ENCODE results near the gene TGM6. TPM values are rescaled to one million over a fixed set of nuclear protein-coding genes. Genes with fewer than 3 reads are reported as not detected.

The TGM6 gene
- total RNA-seq, 2 donors from 2014 or later, result not detected

DNA sequence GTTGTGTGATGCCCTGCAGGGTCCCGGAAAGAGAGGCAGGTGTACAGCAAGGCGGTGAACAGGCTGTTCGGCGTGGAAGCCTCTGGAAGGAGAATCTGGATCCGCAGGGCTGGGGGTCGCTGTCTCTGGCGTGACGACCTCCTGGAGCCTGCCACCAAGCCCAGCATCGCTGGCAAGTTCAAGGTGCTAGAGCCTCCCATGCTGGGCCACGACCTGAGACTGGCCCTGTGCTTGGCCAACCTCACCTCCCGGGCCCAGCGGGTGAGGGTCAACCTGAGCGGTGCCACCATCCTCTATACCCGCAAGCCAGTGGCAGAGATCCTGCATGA lies 36.5 kb downstream of the TGM6 start:
- Mint-ChIP-seq H3K36me3 (no peaks in the 10 kb centered on the region), H3K4me1 (ENCODE audit: low read depth in 2 of 2) (no peaks in the 10 kb centered on the region), H3K27ac (no peak overlapping the region), H3K9me3 (no peaks in the 10 kb centered on the region), H3K27me3 (peaks cover 35 to 56% of the 10 kb centered on the region in 2 donors), H3K4me3 (no peak overlapping the region)
- ATAC-seq (peak in 1 of 2 donors; percentile 61), DNase-seq (ENCODE audit: low spot score) (no peak)

DNA sequence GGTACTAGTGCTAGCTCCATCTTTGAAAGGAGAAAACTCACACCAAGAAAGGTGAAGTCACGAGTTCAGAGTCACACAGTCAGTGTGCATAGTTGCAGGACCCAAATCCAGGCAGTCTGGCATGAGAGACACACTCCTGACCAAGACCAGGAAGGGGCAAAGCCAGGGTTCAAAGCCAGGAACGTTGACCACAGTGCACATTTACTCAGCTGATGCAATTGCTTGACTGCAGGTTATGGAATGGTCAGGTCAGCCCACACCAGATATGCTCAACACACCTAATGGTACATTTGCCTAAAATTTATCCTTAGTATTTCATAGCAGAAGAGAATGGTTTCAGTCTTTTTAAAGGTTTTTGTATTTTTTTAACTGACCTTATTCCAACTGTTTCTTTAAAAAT lies 37.7 kb downstream of the TGM6 start:
- ATAC-seq, result no peak
- peaks cover 33 to 47% of the 10 kb centered on the region in 2 donors for H3K27me3 Mint-ChIP-seq
- no peaks in the 10 kb centered on the region for H3K36me3 Mint-ChIP-seq
- DNase-seq (ENCODE audit: low spot score), result no peak
- H3K4me3 Mint-ChIP-seq, result no peak overlapping the region
- no peaks in the 10 kb centered on the region for H3K9me3 Mint-ChIP-seq
- H3K4me1 Mint-ChIP-seq (ENCODE audit: low read depth in 2 of 2), result no peaks in the 10 kb centered on the region
- no peak overlapping the region for H3K27ac Mint-ChIP-seq

DNA sequence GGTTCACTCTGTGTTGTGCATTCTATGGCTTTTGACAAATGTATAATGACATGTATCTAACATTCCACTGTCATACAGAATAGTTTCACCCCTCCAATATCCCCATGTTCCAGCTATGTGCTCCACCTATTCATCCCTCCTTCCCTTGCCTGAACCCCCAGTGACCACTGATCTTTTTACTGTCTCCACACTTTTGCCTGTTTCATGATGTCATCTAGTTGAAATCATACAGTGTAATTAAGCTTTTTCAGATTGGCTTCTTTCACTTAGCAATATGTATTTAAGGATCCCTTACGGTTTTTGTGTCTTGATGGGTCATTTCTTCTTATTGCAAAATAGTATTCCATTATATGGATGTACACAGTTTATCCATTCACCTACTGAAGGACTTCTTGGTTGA lies 39.8 kb downstream of the TGM6 start:
- no peak overlapping the region for H3K27ac Mint-ChIP-seq
- DNase-seq (ENCODE audit: low spot score), result no peak
- no peak for ATAC-seq
- no peaks in the 10 kb centered on the region for H3K4me1 Mint-ChIP-seq (ENCODE audit: low read depth in 2 of 2)
- peaks cover 29 to 35% of the 10 kb centered on the region in 2 donors for H3K27me3 Mint-ChIP-seq
- H3K9me3 Mint-ChIP-seq, result no peaks in the 10 kb centered on the region
- H3K36me3 Mint-ChIP-seq, result no peaks in the 10 kb centered on the region
- no peak overlapping the region for H3K4me3 Mint-ChIP-seq

DNA sequence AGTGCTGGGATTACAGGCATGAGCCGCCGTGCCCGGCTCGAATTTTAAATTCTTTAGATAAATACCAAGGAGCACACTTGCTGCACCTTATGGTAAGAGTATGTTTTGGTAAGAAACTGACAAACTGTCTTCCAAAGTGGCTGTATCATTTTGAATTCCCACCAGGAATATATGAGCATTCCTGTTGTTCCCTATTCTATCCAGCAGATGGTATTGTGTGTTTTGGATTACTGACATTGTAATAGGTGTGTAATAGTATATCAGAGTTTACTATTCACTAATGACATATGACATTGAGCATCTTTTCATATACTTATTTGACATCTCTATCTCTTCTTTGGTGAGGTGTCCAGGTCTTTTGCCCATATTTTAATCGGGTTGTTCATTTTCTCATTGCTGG lies 40.5 kb downstream of the TGM6 start:
- H3K9me3 Mint-ChIP-seq, result no peaks in the 10 kb centered on the region
- H3K4me1 Mint-ChIP-seq (ENCODE audit: low read depth in 2 of 2), result no peaks in the 10 kb centered on the region
- H3K36me3 Mint-ChIP-seq, result no peaks in the 10 kb centered on the region
- H3K27ac Mint-ChIP-seq, result no peak overlapping the region
- DNase-seq (ENCODE audit: low spot score) (no peak), ATAC-seq (no peak)
- no peak overlapping the region for H3K4me3 Mint-ChIP-seq
- H3K27me3 Mint-ChIP-seq, result peaks cover 30 to 37% of the 10 kb centered on the region in 2 donors

DNA sequence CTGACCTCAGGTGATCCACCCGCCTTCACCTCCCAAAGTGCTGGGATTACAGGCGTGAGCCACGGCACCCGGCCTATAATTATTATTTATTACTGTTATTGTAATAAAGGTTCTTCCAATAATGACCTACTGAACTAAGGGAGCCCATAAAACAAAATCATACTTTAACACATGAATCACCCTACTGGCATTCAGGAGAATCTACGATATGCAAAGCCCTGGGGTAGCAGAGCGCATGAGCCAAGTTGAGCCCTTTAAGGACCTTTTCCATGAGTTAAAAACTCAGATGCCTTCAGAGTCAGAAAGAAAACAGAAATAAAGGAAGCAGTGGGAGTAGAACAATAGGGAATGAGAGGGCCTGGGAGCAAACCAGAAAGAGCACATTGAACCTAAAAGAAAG lies 48.4 kb downstream of the TGM6 start:
- H3K36me3 Mint-ChIP-seq, result no peaks in the 10 kb centered on the region
- no peak overlapping the region for H3K4me3 Mint-ChIP-seq
- no peak for DNase-seq (ENCODE audit: low spot score)
- ATAC-seq, result no peak
- H3K27ac Mint-ChIP-seq, result no peak overlapping the region
- H3K27me3 Mint-ChIP-seq, result peaks cover 26 to 37% of the 10 kb centered on the region in 2 donors
- no peaks in the 10 kb centered on the region for H3K4me1 Mint-ChIP-seq (ENCODE audit: low read depth in 2 of 2)
- H3K9me3 Mint-ChIP-seq, result no peaks in the 10 kb centered on the region

DNA sequence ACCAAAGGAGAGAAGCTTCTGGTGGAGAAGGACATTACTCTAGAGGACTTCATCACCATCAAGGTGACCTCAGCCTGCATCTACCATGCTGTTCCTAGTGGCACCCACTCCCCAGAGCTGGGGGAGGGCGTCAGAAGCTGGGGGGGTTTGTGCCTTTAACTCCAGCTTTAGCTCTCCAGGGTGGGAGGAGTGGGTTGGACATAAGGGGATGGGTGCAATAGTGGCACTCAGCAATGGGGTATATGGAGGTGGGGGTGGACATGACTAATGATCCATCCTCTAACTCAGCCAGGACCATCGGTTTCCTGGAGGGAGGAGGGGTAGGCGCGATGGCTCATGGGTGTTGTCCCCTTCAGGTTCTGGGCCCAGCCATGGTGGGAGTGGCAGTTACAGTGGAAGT lies 49.8 kb downstream of the TGM6 start:
- DNase-seq (ENCODE audit: low spot score) (no peak), ATAC-seq (no peak)
- peaks cover 23 to 37% of the 10 kb centered on the region in 2 donors for H3K27me3 Mint-ChIP-seq
- H3K9me3 Mint-ChIP-seq, result no peaks in the 10 kb centered on the region
- H3K4me1 Mint-ChIP-seq (ENCODE audit: low read depth in 2 of 2), result no peaks in the 10 kb centered on the region
- no peak overlapping the region for H3K27ac Mint-ChIP-seq
- no peak overlapping the region for H3K4me3 Mint-ChIP-seq
- H3K36me3 Mint-ChIP-seq, result no peaks in the 10 kb centered on the region

DNA sequence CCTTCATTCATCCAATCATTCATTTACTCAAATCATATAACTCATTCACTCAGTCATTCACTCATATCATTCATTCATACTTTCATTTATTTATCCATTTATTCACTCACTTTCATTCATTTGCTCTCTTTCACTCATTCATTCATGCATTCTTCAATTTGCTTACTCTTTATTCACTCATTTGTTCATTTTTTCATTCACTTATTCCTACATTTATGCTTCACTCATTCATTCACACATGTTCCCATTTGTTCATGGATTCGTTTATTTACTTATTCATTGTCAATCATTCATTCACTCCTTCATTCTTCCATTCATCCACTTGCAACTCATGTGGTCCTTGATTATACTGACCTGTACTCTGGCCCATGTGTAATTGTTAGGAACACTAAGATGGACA lies 50.5 kb downstream of the TGM6 start:
- Mint-ChIP-seq H3K4me3 (no peak overlapping the region), H3K27me3 (peaks cover 19 to 30% of the 10 kb centered on the region in 2 donors), H3K4me1 (ENCODE audit: low read depth in 2 of 2) (no peaks in the 10 kb centered on the region), H3K36me3 (no peaks in the 10 kb centered on the region), H3K27ac (no peak overlapping the region), H3K9me3 (no peaks in the 10 kb centered on the region)
- DNase-seq (ENCODE audit: low spot score) (no peak), ATAC-seq (no peak)

DNA sequence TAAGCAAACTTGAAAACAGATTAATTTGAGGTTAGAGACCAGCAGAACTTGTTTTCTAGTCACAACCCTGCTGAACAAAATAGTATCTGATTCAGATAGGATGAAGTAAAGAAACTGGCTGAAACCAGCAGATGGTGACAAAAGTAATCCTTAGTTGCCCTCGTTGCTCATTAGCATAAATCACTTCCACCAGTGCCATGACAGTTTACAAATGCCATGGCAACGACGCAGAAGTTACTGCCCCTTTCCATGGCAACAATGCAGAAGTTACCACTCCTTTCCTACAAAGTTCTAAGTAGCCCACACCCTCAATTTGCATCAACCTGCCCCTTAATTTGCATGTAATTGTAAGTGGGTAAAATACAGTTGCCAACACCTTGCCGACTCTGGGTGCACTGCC lies 66.1 kb downstream of the TGM6 start:
- Mint-ChIP-seq H3K4me1 (ENCODE audit: low read depth in 2 of 2) (peaks cover 17 to 28% of the 10 kb centered on the region in 2 donors), H3K27ac (no peak overlapping the region), H3K4me3 (no peak overlapping the region), H3K36me3 (no peaks in the 10 kb centered on the region), H3K9me3 (no peaks in the 10 kb centered on the region), H3K27me3 (peaks cover 0 to 5% of the 10 kb centered on the region in 2 donors)
- ATAC-seq, result no peak
- no peak for DNase-seq (ENCODE audit: low spot score)

DNA sequence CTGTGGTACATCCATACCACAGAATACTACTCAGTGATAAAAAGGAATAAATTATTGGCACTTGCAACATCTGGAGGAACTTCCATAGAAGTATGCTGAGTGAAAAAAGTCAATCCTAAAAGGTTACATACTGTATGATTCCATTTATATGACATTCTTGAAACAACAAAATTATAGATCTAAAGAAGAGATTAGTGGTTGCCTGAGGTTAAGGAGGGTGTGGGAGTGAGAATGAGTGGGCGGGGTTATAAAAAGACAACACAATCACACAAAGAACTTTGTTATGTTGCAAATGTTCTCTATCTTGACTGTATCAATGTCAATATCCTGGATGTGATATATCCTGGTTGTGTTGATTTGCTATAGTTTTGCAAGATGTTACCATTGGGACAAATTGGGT lies 68.7 kb downstream of the TGM6 start:
- Mint-ChIP-seq H3K36me3 (no peaks in the 10 kb centered on the region), H3K27ac (no peak overlapping the region), H3K27me3 (peaks cover 0 to 3% of the 10 kb centered on the region in 2 donors), H3K4me3 (no peak overlapping the region), H3K9me3 (no peaks in the 10 kb centered on the region), H3K4me1 (ENCODE audit: low read depth in 2 of 2) (peaks cover 17 to 28% of the 10 kb centered on the region in 2 donors)
- ATAC-seq, result no peak
- no peak for DNase-seq (ENCODE audit: low spot score)

DNA sequence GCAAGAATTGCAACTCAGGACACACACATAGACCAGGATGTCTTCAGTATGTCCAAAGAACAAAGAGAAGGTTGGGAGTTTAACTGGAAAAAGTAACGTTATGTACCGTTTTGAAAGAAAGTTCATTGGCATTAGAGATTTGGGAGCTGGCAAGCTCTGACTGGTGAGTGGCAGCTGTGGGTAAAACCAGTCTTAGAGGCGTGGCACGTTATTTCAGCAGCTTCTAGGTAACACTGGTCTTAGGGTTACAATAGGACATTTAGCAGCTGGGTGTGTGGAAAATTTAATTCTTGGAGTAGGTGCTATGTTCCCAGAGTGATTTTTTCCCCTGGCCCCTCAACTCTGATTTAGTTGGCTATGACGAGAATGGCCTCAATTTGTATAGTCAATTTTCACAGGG lies 70.7 kb downstream of the TGM6 start:
- no peaks in the 10 kb centered on the region for H3K27me3 Mint-ChIP-seq
- no peaks in the 10 kb centered on the region for H3K9me3 Mint-ChIP-seq
- H3K36me3 Mint-ChIP-seq, result no peaks in the 10 kb centered on the region
- H3K27ac Mint-ChIP-seq, result no peak overlapping the region
- H3K4me3 Mint-ChIP-seq, result no peak overlapping the region
- ATAC-seq (no peak), DNase-seq (ENCODE audit: low spot score) (no peak)
- peaks cover 17 to 31% of the 10 kb centered on the region in 2 donors for H3K4me1 Mint-ChIP-seq (ENCODE audit: low read depth in 2 of 2)

DNA sequence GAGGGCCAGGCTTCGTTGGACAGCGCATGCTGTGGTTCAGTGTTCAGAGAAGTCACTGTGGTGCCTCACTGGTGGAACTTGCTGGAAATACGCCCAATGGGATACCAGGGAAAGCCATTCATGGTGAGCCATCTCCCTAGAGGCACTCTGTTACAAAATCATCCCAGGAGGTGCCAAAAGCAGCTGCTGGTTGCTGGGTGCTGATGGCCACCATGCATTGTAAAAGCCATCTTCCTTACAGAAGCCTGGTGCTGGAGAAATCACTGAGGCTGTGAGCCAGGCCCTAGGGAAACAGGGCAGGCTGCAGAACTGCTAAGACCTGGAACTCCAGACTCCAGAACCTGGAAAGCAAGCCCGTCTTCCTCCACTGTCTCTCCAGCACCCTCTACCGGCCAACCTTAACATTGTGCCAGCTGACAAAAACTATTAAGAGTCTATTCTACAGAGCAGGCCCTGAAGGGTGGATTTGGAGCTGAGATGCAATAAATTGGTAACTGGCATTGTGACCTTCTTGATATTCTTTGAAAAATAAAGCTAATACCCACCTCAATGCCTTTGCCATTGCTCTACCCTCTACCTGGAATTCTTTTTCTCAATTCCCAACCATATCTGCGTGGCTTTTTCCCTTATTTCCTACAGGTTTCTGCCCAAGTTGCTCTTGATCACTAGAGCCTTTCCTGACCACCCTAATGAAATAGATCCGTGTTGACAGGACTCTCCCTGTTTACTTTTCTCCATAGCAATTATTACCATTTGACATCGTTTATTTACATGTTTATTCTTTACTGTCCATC lies 71.4 kb downstream of the TGM6 start:
- Mint-ChIP-seq H3K36me3 (no peaks in the 10 kb centered on the region), H3K9me3 (no peaks in the 10 kb centered on the region), H3K4me3 (no peak overlapping the region), H3K4me1 (ENCODE audit: low read depth in 2 of 2) (peaks cover 17 to 31% of the 10 kb centered on the region in 2 donors), H3K27ac (no peak overlapping the region), H3K27me3 (no peaks in the 10 kb centered on the region)
- DNase-seq (ENCODE audit: low spot score) (peak; percentile 65), ATAC-seq (peak; percentile 73 to 76)

DNA sequence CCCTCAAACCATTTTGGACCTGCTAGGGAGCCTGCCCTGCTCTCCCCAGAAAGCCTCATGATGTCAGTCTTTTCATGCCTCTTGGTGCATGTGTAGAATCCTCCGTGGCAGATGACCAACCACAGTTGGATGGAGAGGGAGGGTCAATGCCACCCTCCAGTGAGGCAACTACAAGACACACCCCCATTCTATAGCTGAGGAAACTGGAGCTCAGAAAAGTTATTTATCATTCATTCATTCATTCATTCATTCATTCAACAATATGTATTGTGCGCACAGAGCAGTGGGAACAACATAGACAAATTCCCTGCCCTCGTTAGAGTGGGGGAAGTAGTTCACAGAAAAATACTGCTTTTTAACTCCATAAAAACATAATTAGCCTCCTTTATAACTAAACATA lies 73.1 kb downstream of the TGM6 start:
- DNase-seq (ENCODE audit: low spot score), result no peak
- Mint-ChIP-seq H3K4me1 (ENCODE audit: low read depth in 2 of 2) (peaks cover 19 to 26% of the 10 kb centered on the region in 2 donors), H3K36me3 (no peaks in the 10 kb centered on the region), H3K27ac (no peak overlapping the region), H3K27me3 (no peaks in the 10 kb centered on the region), H3K4me3 (no peak overlapping the region), H3K9me3 (no peaks in the 10 kb centered on the region)
- no peak for ATAC-seq

DNA sequence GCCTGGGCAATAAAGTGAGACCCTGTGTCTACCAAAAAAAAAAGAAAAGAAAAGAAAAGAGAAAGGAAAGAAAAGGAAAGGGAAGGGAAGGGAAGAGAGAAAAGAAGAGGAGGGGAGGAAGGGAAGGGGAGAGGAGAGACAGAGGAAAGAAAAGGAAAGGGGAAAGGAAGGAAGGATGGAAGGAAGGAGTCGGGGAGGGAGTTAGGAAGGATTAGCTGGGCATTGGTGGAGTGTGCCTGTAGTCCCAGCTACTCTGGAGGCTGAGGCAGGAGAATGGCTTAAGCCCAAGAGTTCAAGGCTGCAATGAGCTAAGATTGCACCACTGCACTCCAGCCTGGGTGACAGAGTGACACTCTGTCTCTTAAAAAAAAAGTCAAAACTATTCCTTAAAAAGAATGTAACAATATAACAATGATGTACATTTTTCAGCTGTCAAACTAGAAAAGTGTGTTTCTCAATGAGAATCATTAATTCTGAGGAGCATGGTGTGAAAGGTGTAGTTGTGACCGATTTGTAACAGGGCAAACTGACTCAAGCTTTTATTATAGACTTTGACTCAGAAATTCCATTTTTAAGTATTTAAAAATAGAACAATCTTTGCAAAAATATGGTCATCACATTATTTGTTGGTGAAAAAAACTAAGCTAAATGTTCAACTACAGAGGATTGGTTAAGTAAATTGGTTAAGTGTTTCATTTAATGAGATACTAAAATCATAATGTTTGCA lies 75.2 kb downstream of the TGM6 start:
- H3K27me3 Mint-ChIP-seq, result no peaks in the 10 kb centered on the region
- no peak overlapping the region for H3K27ac Mint-ChIP-seq
- no peak for DNase-seq (ENCODE audit: low spot score)
- no peaks in the 10 kb centered on the region for H3K9me3 Mint-ChIP-seq
- H3K4me3 Mint-ChIP-seq, result no peak overlapping the region
- H3K36me3 Mint-ChIP-seq, result peaks cover 15% of the 10 kb centered on the region
- ATAC-seq, result no peak
- peaks cover 5 to 6% of the 10 kb centered on the region in 2 donors for H3K4me1 Mint-ChIP-seq (ENCODE audit: low read depth in 2 of 2)

DNA sequence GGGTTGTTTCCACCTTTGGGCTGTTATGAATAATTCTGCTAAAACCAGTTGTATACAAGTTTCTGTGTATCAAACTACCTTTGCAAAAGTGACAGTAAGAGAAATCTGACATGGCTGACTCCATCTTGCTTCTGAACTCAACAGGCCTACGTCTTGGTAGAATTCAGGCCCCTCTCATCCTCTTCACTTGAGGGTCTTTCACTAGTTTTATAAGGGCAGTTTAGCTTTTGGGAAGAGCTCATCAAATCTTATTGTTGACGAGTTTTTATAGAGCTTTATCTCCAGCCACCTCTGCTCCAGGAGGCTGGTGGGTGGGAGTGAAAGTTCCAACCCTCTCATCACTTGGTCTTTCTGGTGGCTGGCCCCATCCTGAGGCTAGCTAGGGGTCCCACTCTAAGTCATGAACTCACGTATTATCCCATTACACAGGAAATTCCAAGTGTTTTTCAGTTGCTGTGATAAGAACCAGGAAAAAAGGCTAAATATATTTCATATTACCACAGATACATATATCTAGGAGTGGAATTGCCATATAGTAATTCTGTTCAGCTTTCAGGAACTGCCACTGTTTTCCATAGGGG lies 78.3 kb downstream of the TGM6 start:
- peaks cover 37% of the 10 kb centered on the region for H3K36me3 Mint-ChIP-seq
- DNase-seq (ENCODE audit: low spot score) (no peak), ATAC-seq (no peak)
- no peaks in the 10 kb centered on the region for H3K9me3 Mint-ChIP-seq
- no peak overlapping the region for H3K27ac Mint-ChIP-seq
- H3K4me1 Mint-ChIP-seq (ENCODE audit: low read depth in 2 of 2), result peaks cover 4 to 12% of the 10 kb centered on the region in 2 donors
- H3K4me3 Mint-ChIP-seq, result no peak overlapping the region
- H3K27me3 Mint-ChIP-seq, result no peaks in the 10 kb centered on the region
